IMR-90 (cell line): ENCODE results near the gene SLC6A7. TPM values are rescaled to one million over a fixed set of nuclear protein-coding genes. Genes with fewer than 3 reads are reported as not detected.

Source experiments
- ATAC-seq: fragments of 200-7000 bp; cut with Tn5 transposase; 2 replicates; pipeline ENCODE4 v1.9.1; 2020; ENCODE audit warnings: low read depth, mild to moderate bottlenecking, moderate library complexity
- BruUV-seq: library from RNA; stranded (reverse); fragments of 400-500 nt; replicated peaks from 2 replicates; lab custom pipeline; 2021; lab: Mats Ljungman, UMichigan
- CTCF ChIA-PET: fragments of 300-600 bp; formaldehyde crosslinking; extraction: SDS; loops from one replicate; lab custom pipeline; 2021; ENCODE audit warnings: antibody characterized with exemption; lab: Yijun Ruan, JAX
- POLR2A ChIA-PET: fragments of 300-600 bp; sonication (Branson Sonifier 250); formaldehyde crosslinking; loops from one replicate; lab custom pipeline; 2022; ENCODE audit warnings: antibody characterized with exemption; ENCODE audit not compliant: unreplicated experiment; lab: Charles Lee
- DNase-seq: peaks from one replicate; pipeline ENCODE4 v3.0.0; 2013
- H2AFZ ChIP-seq: replicated peaks from 2 replicates; pipeline ENCODE3; 2013; ENCODE audit warnings: low read length, mild to moderate bottlenecking; ENCODE audit not compliant: poor library complexity
- H2AK5ac ChIP-seq: 2 replicates; pipeline ENCODE4 v1.6.1; 2013; ENCODE audit warnings: low read depth, low read length, inconsistent platforms
- H2AK9ac ChIP-seq: replicated peaks from 2 replicates; pipeline ENCODE3; 2013; ENCODE audit warnings: mild to moderate bottlenecking, low read depth, low read length, moderate library complexity; ENCODE audit not compliant: poor library complexity
- H2BK120ac ChIP-seq: 2 replicates; pipeline ENCODE4 v1.6.1; 2013; ENCODE audit warnings: low read depth, low read length, inconsistent platforms
- H2BK15ac ChIP-seq: 3 replicates; pipeline ENCODE4 v1.6.1; 2013; ENCODE audit warnings: low read depth, low read length, inconsistent platforms
- H2BK20ac ChIP-seq: 2 replicates; pipeline ENCODE4 v1.6.1; 2013; ENCODE audit warnings: low read depth, mild to moderate bottlenecking, inconsistent platforms, low read length, moderate library complexity
- H2BK5ac ChIP-seq: 2 replicates; pipeline ENCODE4 v1.6.1; 2013; ENCODE audit warnings: mild to moderate bottlenecking, low read depth, low read length, inconsistent platforms; ENCODE audit not compliant: poor library complexity, severe bottlenecking
- H3K14ac ChIP-seq: replicated peaks from 2 replicates; pipeline ENCODE4 v1.6.1; 2013; ENCODE audit warnings: low read depth, low read length, inconsistent platforms
- H3K18ac ChIP-seq: 2 replicates; pipeline ENCODE4 v1.6.1; 2013; ENCODE audit warnings: low read depth, low read length, control low read depth
- H3K23ac ChIP-seq: 2 replicates; pipeline ENCODE4 v1.6.1; 2013; ENCODE audit warnings: low read depth, low read length, inconsistent platforms
- H3K27ac ChIP-seq: 2 replicates; pipeline ENCODE4 v1.5.1; 2013; ENCODE audit warnings: mild to moderate bottlenecking, control low read depth, low read length; ENCODE audit not compliant: insufficient read depth
- H3K27me3 ChIP-seq: 2 replicates; pipeline ENCODE4 v1.6.1; 2013; ENCODE audit warnings: low read length; ENCODE audit not compliant: control insufficient read depth, insufficient read depth
- H3K36me3 ChIP-seq: 2 replicates; pipeline ENCODE4 v1.6.1; 2013; ENCODE audit warnings: low read length, mixed read lengths; ENCODE audit not compliant: control insufficient read depth, insufficient read depth
- H3K4ac ChIP-seq: 2 replicates; pipeline ENCODE4 v1.6.1; 2013; ENCODE audit warnings: low read depth, low read length, inconsistent platforms
- H3K4me1 ChIP-seq: 2 replicates; pipeline ENCODE4 v1.6.1; 2013; ENCODE audit warnings: low read length, mixed read lengths; ENCODE audit not compliant: control insufficient read depth, insufficient read depth
- H3K4me2 ChIP-seq: 2 replicates; pipeline ENCODE4 v1.6.1; 2013; ENCODE audit warnings: low read depth, mild to moderate bottlenecking, control low read depth, low read length, moderate library complexity
- H3K4me3 ChIP-seq: 2 replicates; pipeline ENCODE4 v1.5.1; 2013; ENCODE audit warnings: low read depth, mild to moderate bottlenecking, control low read depth, low read length, moderate library complexity; ENCODE audit not compliant: insufficient read depth
- H3K56ac ChIP-seq: 2 replicates; pipeline ENCODE4 v1.6.1; 2013; ENCODE audit warnings: low read length, inconsistent platforms; ENCODE audit not compliant: insufficient read depth; ENCODE audit errors: extremely low read depth
- H3K79me1 ChIP-seq, 2 experiments: 2 replicates each; pipeline ENCODE4 v1.6.1; 2013; ENCODE audit warnings: low read length in 2 of 2, inconsistent platforms in 1 of 2, low read depth in 1 of 2
- H3K9ac ChIP-seq: 2 replicates; pipeline ENCODE4 v1.6.1; 2013; ENCODE audit warnings: low read depth, low read length, control low read depth
- H3K9me1 ChIP-seq: 2 replicates; pipeline ENCODE4 v1.6.1; 2013; ENCODE audit warnings: low read length, inconsistent platforms; ENCODE audit not compliant: insufficient read depth
- H3K9me3 ChIP-seq: 2 replicates; pipeline ENCODE4 v1.6.1; 2013; ENCODE audit warnings: low read length; ENCODE audit not compliant: control insufficient read depth, insufficient read depth
- H4K20me1 ChIP-seq: 2 replicates; pipeline ENCODE4 v1.6.1; 2013; ENCODE audit warnings: low read length, inconsistent platforms; ENCODE audit not compliant: insufficient read depth
- H4K5ac ChIP-seq: 2 replicates; pipeline ENCODE4 v1.6.1; 2013; ENCODE audit warnings: mild to moderate bottlenecking, low read depth, low read length, control low read depth
- H4K8ac ChIP-seq, 2 experiments: 2 replicates each; pipeline ENCODE4 v1.6.1; 2013; ENCODE audit warnings: low read depth in 2 of 2, low read length in 2 of 2, control low read depth in 1 of 2, inconsistent platforms in 1 of 2
- H4K91ac ChIP-seq: 2 replicates; pipeline ENCODE4 v1.6.1; 2013; ENCODE audit warnings: low read depth, low read length, inconsistent platforms; ENCODE audit not compliant: insufficient read depth
- BHLHE40 ChIP-seq: fragments of 150-350 bp; IDR thresholded peaks from 2 replicates; pipeline ENCODE4 v1.6.1; 2016; ENCODE audit warnings: mild to moderate bottlenecking, low read depth, low read length
- CEBPB ChIP-seq: IDR thresholded peaks from 2 replicates; pipeline ENCODE4 v1.6.1; 2012; ENCODE audit warnings: low read depth, low read length, improper control_type of control experiment
- CHD1 ChIP-seq: IDR thresholded peaks from 2 replicates; pipeline ENCODE4 v1.6.1; 2012; ENCODE audit warnings: low read depth, low read length, improper control_type of control experiment
- CTCF ChIP-seq: conservative IDR thresholded peaks from 2 replicates; pipeline ENCODE4 v1.5.1; 2012; ENCODE audit warnings: mild to moderate bottlenecking, low read depth, low read length, improper control_type of control experiment
- FOS ChIP-seq: fragments of 150-350 bp; IDR thresholded peaks from 2 replicates; pipeline ENCODE4 v1.6.1; 2016; ENCODE audit warnings: low read depth, low read length
- MAFK ChIP-seq: IDR thresholded peaks from 2 replicates; pipeline ENCODE4 v1.6.1; 2012; ENCODE audit warnings: low read depth, low read length, improper control_type of control experiment
- MAZ ChIP-seq: IDR thresholded peaks from 2 replicates; pipeline ENCODE4 v1.6.1; 2012; ENCODE audit warnings: low read depth, mild to moderate bottlenecking, low read length, improper control_type of control experiment, moderate library complexity, borderline replicate concordance
- MXI1 ChIP-seq: IDR thresholded peaks from 2 replicates; pipeline ENCODE4 v1.6.1; 2012; ENCODE audit warnings: low read depth, mild to moderate bottlenecking, low read length, moderate library complexity, borderline replicate concordance
- NFE2L2 ChIP-seq: fragments of 150-350 bp; IDR thresholded peaks from 2 replicates; pipeline ENCODE4 v1.6.1; 2016; ENCODE audit warnings: low read depth, mild to moderate bottlenecking, low read length
- POLR2A ChIP-seq: IDR thresholded peaks from 2 replicates; pipeline ENCODE4 v1.6.1; 2012; ENCODE audit warnings: mild to moderate bottlenecking, low read depth, low read length
- RAD21 ChIP-seq: IDR thresholded peaks from 2 replicates; pipeline ENCODE4 v1.6.1; 2012; ENCODE audit warnings: low read length, improper control_type of control experiment
- RCOR1 ChIP-seq: IDR thresholded peaks from 2 replicates; pipeline ENCODE4 v1.6.1; 2012; ENCODE audit warnings: mild to moderate bottlenecking, low read length, improper control_type of control experiment; ENCODE audit not compliant: insufficient replicate concordance
- RFX5 ChIP-seq: IDR thresholded peaks from 2 replicates; pipeline ENCODE4 v1.8.0; 2012; ENCODE audit warnings: low read depth, mild to moderate bottlenecking, low read length, moderate library complexity
- SMC3 ChIP-seq: fragments of 150-350 bp; IDR thresholded peaks from 2 replicates; pipeline ENCODE4 v1.6.1; 2016; ENCODE audit warnings: low read depth, mild to moderate bottlenecking, antibody characterized with exemption, low read length, moderate library complexity
- WGBS, 2 experiments: methylation state at CpG; one replicate each; pipeline versions ENCODE4 v1.1.5 to v1.1.7; 2013; ENCODE audit warnings: missing lambda C conversion rate in 2 of 2; ENCODE audit not compliant: insufficient read length in 1 of 2; ENCODE audit errors: extremely low coverage in 2 of 2; 5-methylcytosine and 5-hydroxymethylcytosine counted together
- dilution Hi-C: fragments of 300-500 bp; cut with HindIII; formaldehyde crosslinking; loops from one replicate; pipeline ENCODE4 v1.14.3; 2018; ENCODE audit warnings: low sequenced_read_pairs; ENCODE audit not compliant: unreplicated experiment
- in situ Hi-C: fragments of 300-500 bp; cut with MboI; formaldehyde crosslinking; loops from 3 replicates; pipeline ENCODE4 v1.14.3; 2019; ENCODE audit warnings: low sequenced_read_pairs, inconsistent platforms, mixed read lengths
- intact Hi-C: fragments of 100-400 bp; cut with micrococcal nuclease; formaldehyde crosslinking; loops from 2 replicates; pipeline ENCODE4 v1.10.0; 2022
- polyA plus RNA-seq, 3 experiments: library from polyadenylated mRNA; depleted of rRNA; stranded (reverse); fragments of >200 nt; gene quantifications; 2 replicates each; pipeline ENCODE4 v1.2.3, GENCODE V29; 2012; ENCODE audit warnings: low replicate concordance in 1 of 3
- total RNA-seq: library from RNA; depleted of rRNA; stranded (reverse); fragments of >200 nt; gene quantifications from 2 replicates; pipeline ENCODE4 v1.2.3, GENCODE V29; 2012
- TF ChIP-seq, protein P1 (sequence below): fragments of 150-350 bp; IDR thresholded peaks from 2 replicates; pipeline ENCODE4 v1.6.1; 2017; ENCODE audit warnings: mild to moderate bottlenecking, antibody characterized with exemption, low read length, low read depth
- TF ChIP-seq, protein P2 (sequence below): fragments of 150-350 bp; IDR thresholded peaks from 2 replicates; pipeline ENCODE4 v1.6.1; 2016; ENCODE audit warnings: low read depth, mild to moderate bottlenecking, low read length, moderate library complexity, borderline replicate concordance

SLC6A7 gene
- total and polyA plus RNA-seq, 2 of the 4 experiments (the other 2 are of a cell fraction) = under 0.01 TPM; not detected in 1

DNA sequence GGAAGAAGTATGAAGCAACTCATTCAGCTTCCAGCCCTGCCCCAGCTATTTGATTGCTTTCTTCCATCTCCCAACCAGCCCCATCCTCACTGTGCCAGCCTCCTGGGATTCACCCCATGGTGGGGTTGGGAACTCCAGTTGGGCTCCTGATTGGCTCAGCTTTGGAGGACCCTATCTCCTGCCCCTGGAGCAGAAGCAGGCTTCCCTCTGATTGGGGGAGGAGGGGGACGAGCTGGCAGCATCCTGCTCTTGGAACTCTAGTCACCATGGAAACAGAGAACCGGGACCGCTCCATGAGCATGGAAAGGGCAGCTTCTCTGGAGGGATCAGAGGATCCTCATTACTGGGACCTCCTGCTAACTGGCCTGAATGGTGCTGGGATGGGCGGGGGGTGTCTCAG lies 2.6 kb downstream of the SLC6A7 start:
- DNase-seq (no peak), ATAC-seq (no peak)
- dilution Hi-C loops = no loop called here
- H2AFZ ChIP-seq = no peak overlapping the region
- no peak overlapping the region for H2AK9ac ChIP-seq
- no peak overlapping the region for H3K56ac ChIP-seq
- H3K27me3 ChIP-seq = peaks cover 88% of the 10 kb centered on the region
- no peak overlapping the region for H3K14ac ChIP-seq
- no peak overlapping the region for H2AK5ac ChIP-seq
- H3K23ac ChIP-seq = no peak overlapping the region
- H3K36me3 ChIP-seq = no peaks in the 10 kb centered on the region
- no peaks in the 10 kb centered on the region for H4K20me1 ChIP-seq
- peaks cover 2% of the 10 kb centered on the region; the same call in 1 of the 2 replicates for H3K4me1 ChIP-seq
- H3K9me3 ChIP-seq = no peaks in the 10 kb centered on the region
- POLR2A ChIA-PET = interaction anchor here (0.5 kb wide), 1 partner anchor 342 kb away, joined by 3 read pairs; no protein-coding TSS in a partner anchor
- H2BK20ac ChIP-seq = no peak overlapping the region
- in situ Hi-C loops = no loop called here
- H2BK5ac ChIP-seq = no peak overlapping the region
- CTCF ChIA-PET = no interaction called here
- no peak overlapping the region for H3K18ac ChIP-seq
- no peaks in the 10 kb centered on the region; the same call in 1 of the 2 replicates for H3K9me1 ChIP-seq
- H3K4ac ChIP-seq = no peak overlapping the region
- H3K79me1 ChIP-seq = no peaks in the 10 kb centered on the region
- no peak overlapping the region for H3K4me3 ChIP-seq
- H2BK15ac ChIP-seq = no peak overlapping the region
- no peak overlapping the region for H4K8ac ChIP-seq
- no TSS peak for BruUV-seq
- WGBS, 2 experiments = no CpG with 5 or more reads among the region's 4 CpGs
- TF ChIP-seq POLR2A = no peak
- TF ChIP-seq, protein P1, sequence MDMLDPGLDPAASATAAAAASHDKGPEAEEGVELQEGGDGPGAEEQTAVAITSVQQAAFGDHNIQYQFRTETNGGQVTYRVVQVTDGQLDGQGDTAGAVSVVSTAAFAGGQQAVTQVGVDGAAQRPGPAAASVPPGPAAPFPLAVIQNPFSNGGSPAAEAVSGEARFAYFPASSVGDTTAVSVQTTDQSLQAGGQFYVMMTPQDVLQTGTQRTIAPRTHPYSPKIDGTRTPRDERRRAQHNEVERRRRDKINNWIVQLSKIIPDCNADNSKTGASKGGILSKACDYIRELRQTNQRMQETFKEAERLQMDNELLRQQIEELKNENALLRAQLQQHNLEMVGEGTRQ = no peak
- no peak for TF ChIP-seq RFX5
- no peak for TF ChIP-seq NFE2L2
- TF ChIP-seq MXI1 = no peak
- no peak for TF ChIP-seq CHD1
- TF ChIP-seq CTCF = no peak
- no peak for TF ChIP-seq MAFK
- TF ChIP-seq SMC3 = no peak
- TF ChIP-seq, protein P2, sequence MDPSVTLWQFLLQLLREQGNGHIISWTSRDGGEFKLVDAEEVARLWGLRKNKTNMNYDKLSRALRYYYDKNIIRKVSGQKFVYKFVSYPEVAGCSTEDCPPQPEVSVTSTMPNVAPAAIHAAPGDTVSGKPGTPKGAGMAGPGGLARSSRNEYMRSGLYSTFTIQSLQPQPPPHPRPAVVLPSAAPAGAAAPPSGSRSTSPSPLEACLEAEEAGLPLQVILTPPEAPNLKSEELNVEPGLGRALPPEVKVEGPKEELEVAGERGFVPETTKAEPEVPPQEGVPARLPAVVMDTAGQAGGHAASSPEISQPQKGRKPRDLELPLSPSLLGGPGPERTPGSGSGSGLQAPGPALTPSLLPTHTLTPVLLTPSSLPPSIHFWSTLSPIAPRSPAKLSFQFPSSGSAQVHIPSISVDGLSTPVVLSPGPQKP = no peak
- TF ChIP-seq CEBPB = no peak
- TF ChIP-seq RAD21 = no peak
- TF ChIP-seq FOS = no peak
- no peak for TF ChIP-seq MAZ
- TF ChIP-seq BHLHE40 = no peak
- no peak for TF ChIP-seq RCOR1
- H4K5ac ChIP-seq = no peak overlapping the region
- no peak overlapping the region for H2BK120ac ChIP-seq
- H3K4me2 ChIP-seq = no peak overlapping the region
- no peak overlapping the region for H4K91ac ChIP-seq
- no peak overlapping the region for H3K27ac ChIP-seq
- intact Hi-C loops = no loop called here
- H3K9ac ChIP-seq = no peak overlapping the region
